ENCODE results near the gene UNC93B1. TPM values are rescaled to one million over a fixed set of nuclear protein-coding genes. Genes with fewer than 3 reads are reported as not detected.
"Not testable (repeated sequence)": the region's sequence is repeated elsewhere in the genome, so short reads cannot be mapped to it uniquely, and the experiment has no call there.

The UNC93B1 gene
- total RNA-seq, 1 experiment from 2014 or later, result 9.1 TPM

GRCh38 chr11:67978766-67979418, 25.0 kb downstream of the UNC93B1 start:
- DNase-seq (ENCODE audit: low read depth, low spot score); in situ Hi-C loops (cut with HindIII; ENCODE audit: low pct_unique_long_range_greater_than_20kb, low sequenced_read_pairs): not testable (repeated sequence)

GRCh38 chr11:67974746-67975145, 29.2 kb downstream of the UNC93B1 start:
- DNase-seq (ENCODE audit: low read depth, low spot score); in situ Hi-C loops (cut with HindIII; ENCODE audit: low pct_unique_long_range_greater_than_20kb, low sequenced_read_pairs): not testable (repeated sequence)

- in situ Hi-C loops (cut with HindIII; ENCODE audit: low pct_unique_long_range_greater_than_20kb, low sequenced_read_pairs); DNase-seq (ENCODE audit: low read depth, low spot score): not testable (repeated sequence)
Observed at GRCh38 chr11:67965830-67966348, 38.0 kb downstream of the UNC93B1 start.

- DNase-seq (ENCODE audit: low read depth, low spot score); in situ Hi-C loops (cut with HindIII; ENCODE audit: low pct_unique_long_range_greater_than_20kb, low sequenced_read_pairs): not testable (repeated sequence)
Observed at GRCh38 chr11:67964746-67965145, 39.2 kb downstream of the UNC93B1 start.

- in situ Hi-C loops (cut with HindIII; ENCODE audit: low pct_unique_long_range_greater_than_20kb, low sequenced_read_pairs); DNase-seq (ENCODE audit: low read depth, low spot score): not testable (repeated sequence)
Observed at GRCh38 chr11:67963879-67964278, 40.0 kb downstream of the UNC93B1 start.

- in situ Hi-C loops (cut with HindIII; ENCODE audit: low pct_unique_long_range_greater_than_20kb, low sequenced_read_pairs); DNase-seq (ENCODE audit: low read depth, low spot score): not testable (repeated sequence)
Observed at GRCh38 chr11:67963217-67963616, 40.7 kb downstream of the UNC93B1 start.

GRCh38 chr11:67956236-67956635, 47.7 kb downstream of the UNC93B1 start:
- in situ Hi-C loops (cut with HindIII; ENCODE audit: low pct_unique_long_range_greater_than_20kb, low sequenced_read_pairs); DNase-seq (ENCODE audit: low read depth, low spot score): not testable (repeated sequence)

GRCh38 chr11:67955461-67956007, 48.4 kb downstream of the UNC93B1 start:
- peak; percentile 44 for DNase-seq (ENCODE audit: low read depth, low spot score)
- in situ Hi-C loops (cut with HindIII; ENCODE audit: low pct_unique_long_range_greater_than_20kb, low sequenced_read_pairs), result not testable (repeated sequence)

GRCh38 chr11:67954971-67955370, 48.9 kb downstream of the UNC93B1 start:
- in situ Hi-C loops (cut with HindIII; ENCODE audit: low pct_unique_long_range_greater_than_20kb, low sequenced_read_pairs); DNase-seq (ENCODE audit: low read depth, low spot score): not testable (repeated sequence)

- in situ Hi-C loops (cut with HindIII; ENCODE audit: low pct_unique_long_range_greater_than_20kb, low sequenced_read_pairs), result not testable (repeated sequence)
Observed at GRCh38 chr11:67954251-67954650, 49.6 kb downstream of the UNC93B1 start.

GRCh38 chr11:67950705-67951104, 53.2 kb downstream of the UNC93B1 start:
- in situ Hi-C loops (cut with HindIII; ENCODE audit: low pct_unique_long_range_greater_than_20kb, low sequenced_read_pairs); DNase-seq (ENCODE audit: low read depth, low spot score): not testable (repeated sequence)

More at GRCh38 chr11:67954251-67954650, 49.6 kb downstream of the UNC93B1 start:
- DNase-seq (ENCODE audit: low read depth, low spot score), result not testable (repeated sequence)

- DNase-seq (ENCODE audit: low read depth, low spot score); in situ Hi-C loops (cut with HindIII; ENCODE audit: low pct_unique_long_range_greater_than_20kb, low sequenced_read_pairs): not testable (repeated sequence)
Observed at GRCh38 chr11:67947785-67948184, 56.1 kb downstream of the UNC93B1 start.

GRCh38 chr11:67946403-67946802, 57.5 kb downstream of the UNC93B1 start:
- in situ Hi-C loops (cut with HindIII; ENCODE audit: low pct_unique_long_range_greater_than_20kb, low sequenced_read_pairs); DNase-seq (ENCODE audit: low read depth, low spot score): not testable (repeated sequence)

GRCh38 chr11:67943406-67943805, 60.5 kb downstream of the UNC93B1 start:
- in situ Hi-C loops (cut with HindIII; ENCODE audit: low pct_unique_long_range_greater_than_20kb, low sequenced_read_pairs); DNase-seq (ENCODE audit: low read depth, low spot score): not testable (repeated sequence)

Small RNA genes lying within 50 kb of the gene (small RNA-seq; reads per million reads assigned to genes)
- gene MIR6753, result 0 reads per million in 2 experiments

Other genes starting within 250 kb of the UNC93B1 start
- 2.4 and 3.5 TPM in 2 replicates for gene ALDH3B1, start 6.2 kb upstream of the UNC93B1 start, total RNA-seq (2014; rRNA removed; shearing (Covaris generic))
- 91.2 and 92.4 TPM in 2 replicates for gene NDUFS8, start 26.6 kb upstream of the UNC93B1 start, total RNA-seq (2014; rRNA removed; shearing (Covaris generic))
- 21.6 and 22.2 TPM in 2 replicates for gene TCIRG1, start 34.9 kb upstream of the UNC93B1 start, total RNA-seq (2014; rRNA removed; shearing (Covaris generic))
- gene CHKA, start 117.3 kb upstream of the UNC93B1 start, total RNA-seq (2014; rRNA removed; shearing (Covaris generic)), result 55.9 and 62.2 TPM in 2 replicates
- 14.7 and 16.5 TPM in 2 replicates for gene KMT5B, start 209.2 kb upstream of the UNC93B1 start, total RNA-seq (2014; rRNA removed; shearing (Covaris generic))

Measured in SK-MEL-5 (cell line).